Measurements from ENCODE around the gene MMP24OS. TPM values are rescaled to one million over a fixed set of nuclear protein-coding genes. Genes with fewer than 3 reads are reported as not detected.

The MMP24OS gene
- total RNA-seq, 1 donor from 2014 or later: 34.0 TPM

DNA sequence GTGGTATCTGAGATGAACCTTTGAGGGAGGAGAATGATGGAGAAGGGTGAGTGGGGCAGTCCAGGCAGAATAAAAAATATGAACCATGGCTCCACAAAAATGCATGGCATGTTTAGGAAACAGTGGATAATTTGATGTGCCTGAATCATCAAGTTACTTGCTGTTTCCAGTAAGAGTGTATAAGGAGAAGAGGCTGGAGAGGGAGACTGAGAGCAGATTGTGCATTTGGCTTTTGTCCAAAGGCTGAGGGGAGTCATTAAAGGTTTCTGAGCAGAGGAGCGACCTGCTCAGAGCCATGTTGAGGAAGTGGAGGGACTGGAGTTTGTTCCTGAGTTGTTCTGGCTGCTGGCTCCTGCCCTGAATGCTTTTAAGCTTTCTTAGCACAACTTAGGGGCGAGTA, 45.3 kb downstream of the MMP24OS start:
- Mint-ChIP-seq H3K27ac (ENCODE audit: unreplicated experiment) (no peak overlapping the region), H3K27me3 (ENCODE audit: low read depth) (peaks cover 46% of the 10 kb centered on the region), H3K9me3 (no peaks in the 10 kb centered on the region), H3K36me3 (ENCODE audit: low read depth) (no peaks in the 10 kb centered on the region), H3K4me3 (no peak overlapping the region), H3K4me1 (no peaks in the 10 kb centered on the region)
- DNase-seq (ENCODE audit: low read depth, low spot score): no peak
- TF ChIP-seq, protein P1, sequence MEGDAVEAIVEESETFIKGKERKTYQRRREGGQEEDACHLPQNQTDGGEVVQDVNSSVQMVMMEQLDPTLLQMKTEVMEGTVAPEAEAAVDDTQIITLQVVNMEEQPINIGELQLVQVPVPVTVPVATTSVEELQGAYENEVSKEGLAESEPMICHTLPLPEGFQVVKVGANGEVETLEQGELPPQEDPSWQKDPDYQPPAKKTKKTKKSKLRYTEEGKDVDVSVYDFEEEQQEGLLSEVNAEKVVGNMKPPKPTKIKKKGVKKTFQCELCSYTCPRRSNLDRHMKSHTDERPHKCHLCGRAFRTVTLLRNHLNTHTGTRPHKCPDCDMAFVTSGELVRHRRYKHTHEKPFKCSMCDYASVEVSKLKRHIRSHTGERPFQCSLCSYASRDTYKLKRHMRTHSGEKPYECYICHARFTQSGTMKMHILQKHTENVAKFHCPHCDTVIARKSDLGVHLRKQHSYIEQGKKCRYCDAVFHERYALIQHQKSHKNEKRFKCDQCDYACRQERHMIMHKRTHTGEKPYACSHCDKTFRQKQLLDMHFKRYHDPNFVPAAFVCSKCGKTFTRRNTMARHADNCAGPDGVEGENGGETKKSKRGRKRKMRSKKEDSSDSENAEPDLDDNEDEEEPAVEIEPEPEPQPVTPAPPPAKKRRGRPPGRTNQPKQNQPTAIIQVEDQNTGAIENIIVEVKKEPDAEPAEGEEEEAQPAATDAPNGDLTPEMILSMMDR (conservative IDR thresholded peaks at IDR 0.05): no peak

DNA sequence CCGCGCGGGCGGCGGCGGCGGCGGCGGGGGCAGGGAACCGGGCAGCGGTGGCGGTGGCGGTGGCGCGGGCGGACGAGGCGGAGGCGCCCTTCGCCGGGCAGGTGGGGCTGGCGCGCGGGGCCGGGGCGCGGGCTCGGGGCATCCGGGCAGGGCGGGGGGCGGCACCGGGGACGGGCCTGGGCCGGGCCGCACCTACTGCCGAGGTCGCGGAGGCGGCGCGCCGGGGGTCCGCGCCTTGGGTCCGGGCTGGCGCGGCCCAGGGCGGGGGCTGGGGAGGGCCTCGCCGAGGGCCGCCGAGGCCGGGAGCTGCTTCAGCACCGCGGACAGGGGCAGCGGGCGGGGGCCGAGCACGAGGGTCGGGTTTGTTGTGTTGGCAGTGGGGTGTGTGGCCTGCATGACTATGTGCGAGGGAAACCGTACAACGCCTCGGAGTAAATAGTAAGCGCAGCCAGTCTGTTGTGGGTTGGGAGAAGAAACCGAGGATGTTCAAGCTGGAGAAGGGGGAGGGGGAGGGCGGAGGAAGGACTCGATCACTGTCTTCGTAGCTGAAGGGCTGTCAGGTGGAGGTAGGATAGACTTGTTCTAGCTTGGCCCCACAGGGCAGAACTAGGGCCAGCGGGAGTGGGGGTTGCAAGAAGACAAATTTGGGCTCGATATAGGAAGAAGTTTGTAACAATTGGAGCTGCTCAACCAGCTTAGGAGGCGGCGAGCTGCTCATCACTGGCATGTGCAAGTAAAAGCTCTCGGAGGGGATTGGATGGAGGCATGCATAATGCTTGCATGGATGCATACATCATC, 50.8 kb downstream of the MMP24OS start:
- Mint-ChIP-seq H3K27me3 (ENCODE audit: low read depth) (peaks cover 75% of the 10 kb centered on the region), H3K4me3 (peak overlapping the region; percentile 81), H3K9me3 (no peaks in the 10 kb centered on the region), H3K27ac (ENCODE audit: unreplicated experiment) (no peak overlapping the region), H3K36me3 (ENCODE audit: low read depth) (no peaks in the 10 kb centered on the region), H3K4me1 (peaks cover 11% of the 10 kb centered on the region)
- peak; percentile 69 for DNase-seq (ENCODE audit: low read depth, low spot score)
- TF ChIP-seq, protein P1 (conservative IDR thresholded peaks at IDR 0.05): no peak

Other genes with a start within 250 kb of the MMP24OS start
- 94.0 and 96.2 TPM in 2 replicates for gene TRPC4AP, start 185.3 kb downstream of the MMP24OS start, total RNA-seq
- gene EDEM2, start 130.8 kb downstream of the MMP24OS start, total RNA-seq: 16.9 and 17.9 TPM in 2 replicates
- not detected in 2 replicates for gene PROCR, start 106.0 kb downstream of the MMP24OS start, total RNA-seq
- 2.8 and 2.9 TPM in 2 replicates for gene MMP24, start 51.4 kb downstream of the MMP24OS start, total RNA-seq
- 112 and 116 TPM in 2 replicates for gene EIF6, start 6.7 kb upstream of the MMP24OS start, total RNA-seq
- gene FAM83C, start 14.3 kb upstream of the MMP24OS start, total RNA-seq: not detected in 2 replicates
- gene UQCC1, start 133.9 kb upstream of the MMP24OS start, total RNA-seq: 58.4 and 67.0 TPM in 2 replicates
- 0.14 TPM in 1 of 2 replicates, not detected in the other for gene GDF5, start 160.1 kb upstream of the MMP24OS start, total RNA-seq
- gene CEP250, start 177.5 kb upstream of the MMP24OS start, total RNA-seq: 64.5 and 67.7 TPM in 2 replicates

Measured in neural crest cell (in vitro differentiated cells).